Fibroblast of lung (primary cell): ENCODE data around the gene ALDH1L1. TPM values are rescaled to one million over a fixed set of nuclear protein-coding genes. Genes with fewer than 3 reads are reported as not detected.
"Not testable (repeated sequence)": the region's sequence is repeated elsewhere in the genome, so short reads cannot be mapped to it uniquely, and the experiment has no call there.

Source experiments
- DNase-seq, 2 donors: peaks; one replicate each; pipeline versions ENCODE4 v3.0.0 to v3.0.0-alpha.2; 2010; ENCODE audit warnings: low read depth in 2 of 2
- H2AFZ ChIP-seq: 2 replicates; pipeline ENCODE4 v1.5.1; 2012; ENCODE audit warnings: low read length, control low read depth, inconsistent platforms
- H3K27ac ChIP-seq: 2 replicates; pipeline ENCODE4 v1.5.1; 2011; ENCODE audit warnings: low read length, control low read depth; ENCODE audit not compliant: insufficient read depth
- H3K27me3 ChIP-seq: 2 replicates; pipeline ENCODE4 v1.5.1; 2011; ENCODE audit warnings: mild to moderate bottlenecking, low read length; ENCODE audit not compliant: control insufficient read depth, insufficient read depth
- H3K36me3 ChIP-seq: 2 replicates; pipeline ENCODE4 v1.5.1; 2011; ENCODE audit warnings: low read length; ENCODE audit not compliant: control insufficient read depth, insufficient read depth
- H3K4me1 ChIP-seq: 2 replicates; pipeline ENCODE4 v1.5.1; 2011; ENCODE audit warnings: low read length; ENCODE audit not compliant: control insufficient read depth, insufficient read depth; ENCODE audit errors: extremely low read depth
- H3K4me2 ChIP-seq: 2 replicates; pipeline ENCODE4 v1.5.1; 2011; ENCODE audit warnings: low read length, control low read depth; ENCODE audit not compliant: insufficient read depth; ENCODE audit errors: extremely low read depth
- H3K4me3 ChIP-seq, 4 experiments: fragments of 200-600 bp in 1 of 4; sonication (generic) in 1 of 4; replicated peaks in 1 of 4; 2 replicates each; pipeline ENCODE4 v1.5.1; 2011 to 2016; ENCODE audit warnings: low read length in 4 of 4, low read depth in 3 of 4, mild to moderate bottlenecking in 3 of 4, control low read depth in 2 of 4, inconsistent platforms in 1 of 4, mixed read lengths in 1 of 4; ENCODE audit not compliant: insufficient read depth in 1 of 4; ENCODE audit errors: control extremely low read depth in 1 of 4
- H3K79me2 ChIP-seq: 2 replicates; pipeline ENCODE4 v1.5.1; 2012; ENCODE audit warnings: mild to moderate bottlenecking, low read length, inconsistent platforms; ENCODE audit not compliant: control insufficient read depth, insufficient read depth
- H3K9ac ChIP-seq: 2 replicates; pipeline ENCODE4 v1.5.1; 2011; ENCODE audit warnings: mild to moderate bottlenecking, low read length, control low read depth; ENCODE audit not compliant: insufficient read depth
- H3K9me3 ChIP-seq: 2 replicates; pipeline ENCODE4 v1.5.1; 2012; ENCODE audit warnings: low read depth, low read length; ENCODE audit not compliant: control insufficient read depth, insufficient read depth
- H4K20me1 ChIP-seq: 2 replicates; pipeline ENCODE4 v1.5.1; 2011; ENCODE audit warnings: low read length; ENCODE audit not compliant: control insufficient read depth, insufficient read depth; ENCODE audit errors: extremely low read depth
- CTCF ChIP-seq, 2 donors: IDR thresholded peaks in 1 of 2; conservative IDR thresholded peaks in 1 of 2; 1 replicate in 1 of 2; 2 replicates in 1 of 2; pipeline ENCODE4 v1.5.1; 2011 to 2012; ENCODE audit warnings: low read length in 2 of 2, control low read depth in 1 of 2, inconsistent platforms in 1 of 2, low read depth in 1 of 2, mild to moderate bottlenecking in 1 of 2
- EZH2 ChIP-seq: IDR thresholded peaks from 2 replicates; pipeline ENCODE4 v1.5.1; 2012; ENCODE audit warnings: low read length, control low read depth, mild to moderate bottlenecking; ENCODE audit errors: missing control alignments
- polyA plus RNA-seq, 2 donors: library from polyadenylated mRNA; depleted of rRNA in 1 of 2; stranded (reverse) in 1 of 2; unstranded in 1 of 2; fragments of >200 nt; gene quantifications; 2 replicates each; pipeline ENCODE4 v1.2.1, GENCODE V29; 2011 to 2012; ENCODE audit warnings: missing spikeins in 1 of 2
- total RNA-seq: library from RNA; depleted of rRNA; stranded (reverse); fragments of >200 nt; gene quantifications from 2 replicates; pipeline ENCODE4 v1.2.1, GENCODE V29; 2014

The ALDH1L1 gene
- total and polyA plus RNA-seq, 2 donors (not counting 1 experiment from before 2014, with no cell fraction given): not detected

- H3K9me3 ChIP-seq: no peaks in the 10 kb centered on the region
- no peak overlapping the region for H3K9ac ChIP-seq
- H3K36me3 ChIP-seq: no peaks in the 10 kb centered on the region
- H3K4me3 ChIP-seq: no peak overlapping the region
- no peak overlapping the region for H2AFZ ChIP-seq
- no peaks in the 10 kb centered on the region for H3K4me1 ChIP-seq
- TF ChIP-seq CTCF (conservative IDR thresholded peaks at IDR 0.05 in 1 of 2, IDR thresholded peaks at IDR 0.05 in 1 of 2; ENCODE audit: low read depth in 1 of 2, low read length in 2 of 2) (no peak), EZH2 (no peak)
- H3K27me3 ChIP-seq: no peaks in the 10 kb centered on the region
- no peaks in the 10 kb centered on the region for H4K20me1 ChIP-seq
- no peak for DNase-seq
- H3K79me2 ChIP-seq: no peaks in the 10 kb centered on the region
- H3K27ac ChIP-seq: no peak overlapping the region
- H3K4me2 ChIP-seq: no peak overlapping the region
Observed at GRCh38 chr3:126076140-126076539, 104.2 kb downstream of the ALDH1L1 start.

GRCh38 chr3:126070146-126070545 lies 110.2 kb downstream of the ALDH1L1 start:
- Histone ChIP-seq H3K4me3 (no peak overlapping the region), H3K36me3 (no peaks in the 10 kb centered on the region), H3K4me2 (no peak overlapping the region), H3K27me3 (no peaks in the 10 kb centered on the region), H3K79me2 (no peaks in the 10 kb centered on the region), H3K9me3 (no peaks in the 10 kb centered on the region), H4K20me1 (no peaks in the 10 kb centered on the region), H3K4me1 (no peaks in the 10 kb centered on the region), H2AFZ (no peak overlapping the region), H3K9ac (no peak overlapping the region), H3K27ac (no peak overlapping the region)
- TF ChIP-seq EZH2 (no peak), CTCF (conservative IDR thresholded peaks at IDR 0.05 in 1 of 2, IDR thresholded peaks at IDR 0.05 in 1 of 2; ENCODE audit: low read depth in 1 of 2, low read length in 2 of 2) (no peak)
- DNase-seq: no peak

GRCh38 chr3:126067959-126068358 lies 112.4 kb downstream of the ALDH1L1 start:
- Histone ChIP-seq H3K9me3 (no peaks in the 10 kb centered on the region), H3K9ac (no peak overlapping the region), H3K79me2 (no peaks in the 10 kb centered on the region), H3K27me3 (no peaks in the 10 kb centered on the region), H3K27ac (no peak overlapping the region), H3K4me3 (no peak overlapping the region), H3K36me3 (no peaks in the 10 kb centered on the region), H4K20me1 (no peaks in the 10 kb centered on the region), H3K4me1 (no peaks in the 10 kb centered on the region), H2AFZ (no peak overlapping the region), H3K4me2 (no peak overlapping the region)
- TF ChIP-seq CTCF (conservative IDR thresholded peaks at IDR 0.05 in 1 of 2, IDR thresholded peaks at IDR 0.05 in 1 of 2; ENCODE audit: low read depth in 1 of 2, low read length in 2 of 2) (no peak), EZH2 (no peak)
- DNase-seq: no peak

- not testable (repeated sequence) for H3K4me2 ChIP-seq, H4K20me1 ChIP-seq, DNase-seq, H3K4me3 ChIP-seq, H3K27me3 ChIP-seq, H3K9me3 ChIP-seq, H3K79me2 ChIP-seq, H3K4me1 ChIP-seq, H3K36me3 ChIP-seq, H3K27ac ChIP-seq, H3K9ac ChIP-seq, H2AFZ ChIP-seq
Observed at GRCh38 chr3:126066676-126067075, 113.7 kb downstream of the ALDH1L1 start.
